ENCODE measurements around the gene GALNT8.
"Not testable (repeated sequence)": the region's sequence is repeated elsewhere in the genome, so short reads cannot be mapped to it uniquely, and the experiment has no call there.

The GALNT8 gene

DNA sequence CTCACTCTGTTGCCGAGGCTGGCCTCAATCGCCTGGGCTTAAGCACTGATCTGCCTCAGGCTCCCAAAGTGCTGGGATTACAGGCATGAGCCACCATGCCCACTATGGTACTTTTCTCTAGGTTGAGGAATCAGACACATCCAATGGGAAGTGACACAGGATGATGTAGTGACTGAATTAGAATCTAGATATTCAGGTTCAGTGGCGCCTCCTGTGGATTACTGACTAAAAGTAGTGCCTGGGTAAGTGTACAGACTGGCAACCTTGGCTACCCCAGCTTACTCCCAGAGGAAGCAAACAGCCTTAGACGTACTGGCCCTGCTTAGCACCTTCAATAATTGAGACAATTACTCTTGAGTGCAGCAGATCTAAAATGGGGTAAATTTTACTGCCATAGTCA lies 22.8 kb downstream of the GALNT8 start:
- Histone ChIP-seq H3K36me3 (ENCODE audit: insufficient read depth, low read length) (no peaks in the 10 kb centered on the region), H3K4me1 (ENCODE audit: control insufficient read depth, insufficient read depth, low read length, unreplicated experiment) (no peaks in the 10 kb centered on the region), H2AFZ (ENCODE audit: low read length, unreplicated experiment) (no peak overlapping the region), H3K79me2 (ENCODE audit: control insufficient read depth, insufficient read depth, low read length, unreplicated experiment) (no peaks in the 10 kb centered on the region), H3K27ac (ENCODE audit: low read depth, low read length) (no peak overlapping the region), H3K27me3 (ENCODE audit: insufficient read depth, low read length) (peaks cover 5% of the 10 kb centered on the region; the same call in 1 of the 2 replicates), H3K4me3 (ENCODE audit: low read depth, low read length) (no peak overlapping the region)

DNA sequence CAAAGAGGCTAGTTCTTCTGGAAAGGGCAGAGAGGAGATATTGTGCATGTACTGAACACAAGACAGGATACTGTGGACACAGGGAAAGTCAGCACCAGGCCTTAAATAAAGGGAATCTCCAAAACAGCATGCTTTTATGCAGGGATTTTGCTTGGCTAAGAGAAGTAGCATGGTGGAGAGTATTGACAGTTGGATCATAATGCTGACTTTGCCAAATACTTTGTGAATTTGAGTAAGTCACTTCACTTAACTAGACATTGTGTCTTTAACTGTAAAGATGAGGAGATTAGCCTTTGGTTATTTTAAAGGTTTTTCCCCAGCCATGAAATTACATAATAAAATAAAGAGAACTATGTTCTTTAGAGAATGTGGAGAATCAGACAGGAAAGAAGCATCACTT lies 24.5 kb downstream of the GALNT8 start:
- Histone ChIP-seq H3K27me3 (ENCODE audit: insufficient read depth, low read length) (no peaks in the 10 kb centered on the region; the same call in 1 of the 2 replicates), H3K36me3 (ENCODE audit: insufficient read depth, low read length) (no peaks in the 10 kb centered on the region), H3K79me2 (ENCODE audit: control insufficient read depth, insufficient read depth, low read length, unreplicated experiment) (no peaks in the 10 kb centered on the region), H3K4me1 (ENCODE audit: control insufficient read depth, insufficient read depth, low read length, unreplicated experiment) (no peaks in the 10 kb centered on the region), H3K27ac (ENCODE audit: low read depth, low read length) (no peak overlapping the region), H2AFZ (ENCODE audit: low read length, unreplicated experiment) (no peak overlapping the region), H3K4me3 (ENCODE audit: low read depth, low read length) (no peak overlapping the region)

DNA sequence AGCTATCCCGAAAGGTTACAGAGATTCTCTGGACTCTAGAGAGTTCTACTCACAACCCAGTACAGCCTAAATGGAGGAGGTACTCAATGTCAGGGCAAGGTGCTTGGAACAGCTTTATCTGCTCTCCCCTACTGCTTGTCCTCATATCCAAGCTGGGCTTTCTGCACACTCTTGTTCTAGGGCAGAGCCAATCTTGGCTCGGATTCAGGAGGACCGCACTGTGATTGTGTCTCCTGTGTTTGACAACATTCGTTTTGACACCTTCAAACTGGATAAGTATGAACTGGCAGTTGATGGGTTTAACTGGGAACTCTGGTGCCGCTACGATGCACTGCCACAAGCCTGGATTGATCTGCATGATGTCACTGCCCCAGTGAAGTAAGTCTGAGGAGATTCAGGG lies 25.0 kb downstream of the GALNT8 start:
- no peaks in the 10 kb centered on the region for H3K79me2 ChIP-seq (ENCODE audit: control insufficient read depth, insufficient read depth, low read length, unreplicated experiment)
- no peaks in the 10 kb centered on the region; the same call in 1 of the 2 replicates for H3K27me3 ChIP-seq (ENCODE audit: insufficient read depth, low read length)

DNA sequence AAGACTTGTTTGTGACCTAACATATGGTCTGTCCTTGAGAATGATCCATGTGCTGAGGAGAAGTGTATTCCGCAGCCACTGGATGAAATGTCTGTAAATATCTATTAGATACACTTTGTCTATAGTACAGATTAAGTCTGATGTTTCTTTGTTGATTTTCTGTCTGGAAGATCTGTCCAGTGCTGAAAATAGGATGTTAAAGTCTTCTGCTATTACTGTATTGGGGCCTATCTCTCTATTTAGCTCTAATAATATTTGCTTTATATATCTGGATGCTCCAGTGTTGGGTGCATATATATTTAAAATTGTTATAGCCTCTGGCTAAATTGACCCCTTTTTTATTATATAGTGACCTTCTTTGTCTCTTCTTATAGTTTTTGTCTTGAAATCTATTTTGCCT lies 31.5 kb downstream of the GALNT8 start:
- not testable (repeated sequence) for H3K79me2 ChIP-seq (ENCODE audit: control insufficient read depth, insufficient read depth, low read length, unreplicated experiment); H2AFZ ChIP-seq (ENCODE audit: low read length, unreplicated experiment); H3K4me3 ChIP-seq (ENCODE audit: low read depth, low read length); H3K27ac ChIP-seq (ENCODE audit: low read depth, low read length); H3K4me1 ChIP-seq (ENCODE audit: control insufficient read depth, insufficient read depth, low read length, unreplicated experiment); H3K36me3 ChIP-seq (ENCODE audit: insufficient read depth, low read length)
- H3K27me3 ChIP-seq (ENCODE audit: insufficient read depth, low read length), result peaks cover 13% of the 10 kb centered on the region

More for the DNA sequence above, 25.0 kb downstream of the GALNT8 start:
- Histone ChIP-seq H3K4me3 (ENCODE audit: low read depth, low read length) (no peak overlapping the region), H2AFZ (ENCODE audit: low read length, unreplicated experiment) (no peak overlapping the region), H3K4me1 (ENCODE audit: control insufficient read depth, insufficient read depth, low read length, unreplicated experiment) (no peaks in the 10 kb centered on the region), H3K27ac (ENCODE audit: low read depth, low read length) (no peak overlapping the region), H3K36me3 (ENCODE audit: insufficient read depth, low read length) (no peaks in the 10 kb centered on the region)

DNA sequence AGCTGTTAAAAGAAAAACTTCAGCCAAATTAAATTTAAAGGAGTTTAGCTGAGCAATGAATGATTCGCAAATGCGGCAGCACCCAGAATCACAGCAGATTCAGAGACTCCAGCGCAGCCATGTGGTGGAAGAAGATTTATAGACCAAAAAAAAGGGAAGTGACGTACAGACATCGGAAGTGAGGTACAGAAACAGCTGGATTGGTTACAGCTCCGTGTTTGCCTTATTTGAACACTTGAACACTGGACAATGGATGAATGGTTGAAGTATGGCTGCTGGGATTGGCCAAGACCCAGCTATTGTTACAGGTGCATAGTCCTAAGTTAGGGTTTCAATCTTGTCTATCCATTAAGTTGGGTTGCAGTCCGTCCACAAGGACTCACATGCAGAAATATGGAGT lies 42.6 kb downstream of the GALNT8 start:
- Histone ChIP-seq H3K36me3 (ENCODE audit: insufficient read depth, low read length) (no peaks in the 10 kb centered on the region), H3K79me2 (ENCODE audit: control insufficient read depth, insufficient read depth, low read length, unreplicated experiment) (no peaks in the 10 kb centered on the region), H2AFZ (ENCODE audit: low read length, unreplicated experiment) (no peak overlapping the region), H3K4me1 (ENCODE audit: control insufficient read depth, insufficient read depth, low read length, unreplicated experiment) (no peaks in the 10 kb centered on the region), H3K27ac (ENCODE audit: low read depth, low read length) (no peak overlapping the region), H3K4me3 (ENCODE audit: low read depth, low read length) (no peak overlapping the region), H3K27me3 (ENCODE audit: insufficient read depth, low read length) (peaks cover 33% of the 10 kb centered on the region)

DNA sequence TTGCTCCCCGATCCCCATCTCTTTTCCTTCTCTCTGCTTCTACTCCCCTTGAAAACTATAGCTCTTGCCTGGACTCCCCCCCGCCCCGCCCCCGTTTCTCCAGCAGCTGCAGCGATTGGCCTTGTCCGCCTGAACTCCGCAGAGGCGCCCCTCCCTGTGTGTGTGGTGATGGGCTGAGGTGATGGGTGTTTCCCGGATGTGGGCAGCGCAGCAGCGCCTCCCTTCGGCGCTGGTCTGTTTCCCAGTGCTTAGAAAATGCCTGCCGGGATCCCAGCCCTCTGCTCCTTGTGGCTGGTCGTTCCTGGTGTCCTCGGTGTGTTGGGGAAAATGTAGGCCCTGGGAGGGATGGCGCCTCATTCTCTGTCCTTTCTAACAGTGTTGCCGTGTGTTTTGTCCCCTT lies 43.3 kb downstream of the GALNT8 start:
- Histone ChIP-seq H3K4me3 (ENCODE audit: low read depth, low read length) (no peak overlapping the region), H3K27ac (ENCODE audit: low read depth, low read length) (no peak overlapping the region), H3K27me3 (ENCODE audit: insufficient read depth, low read length) (peaks cover 33% of the 10 kb centered on the region), H3K4me1 (ENCODE audit: control insufficient read depth, insufficient read depth, low read length, unreplicated experiment) (no peaks in the 10 kb centered on the region), H2AFZ (ENCODE audit: low read length, unreplicated experiment) (no peak overlapping the region), H3K36me3 (ENCODE audit: insufficient read depth, low read length) (no peaks in the 10 kb centered on the region), H3K79me2 (ENCODE audit: control insufficient read depth, insufficient read depth, low read length, unreplicated experiment) (no peaks in the 10 kb centered on the region)

DNA sequence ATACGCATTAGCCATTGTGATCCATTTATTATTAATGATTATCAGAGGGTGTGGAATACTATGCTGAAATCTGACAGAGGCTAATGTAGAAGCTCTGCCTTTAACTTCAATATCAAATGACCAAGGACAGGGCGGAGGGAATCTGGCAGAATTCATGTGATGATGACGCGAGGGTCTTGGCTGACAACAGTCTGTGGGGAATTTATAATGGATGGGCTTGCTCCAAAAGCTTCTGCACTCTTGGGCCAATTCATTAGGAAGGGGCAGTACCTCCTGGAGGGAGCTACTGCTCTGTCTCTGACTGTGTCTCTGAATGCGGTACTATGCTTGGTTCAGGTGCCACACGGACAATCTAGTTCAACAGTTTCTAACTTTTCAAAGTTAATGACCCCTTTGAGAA lies 46.2 kb downstream of the GALNT8 start:
- H3K27me3 ChIP-seq (ENCODE audit: insufficient read depth, low read length), result peaks cover 29% of the 10 kb centered on the region; the same call in 1 of the 2 replicates
- no peak overlapping the region for H3K27ac ChIP-seq (ENCODE audit: low read depth, low read length)
- H3K4me1 ChIP-seq (ENCODE audit: control insufficient read depth, insufficient read depth, low read length, unreplicated experiment), result no peaks in the 10 kb centered on the region
- H3K79me2 ChIP-seq (ENCODE audit: control insufficient read depth, insufficient read depth, low read length, unreplicated experiment), result no peaks in the 10 kb centered on the region
- H2AFZ ChIP-seq (ENCODE audit: low read length, unreplicated experiment), result no peak overlapping the region
- H3K36me3 ChIP-seq (ENCODE audit: insufficient read depth, low read length), result no peaks in the 10 kb centered on the region
- no peak overlapping the region for H3K4me3 ChIP-seq (ENCODE audit: low read depth, low read length)

DNA sequence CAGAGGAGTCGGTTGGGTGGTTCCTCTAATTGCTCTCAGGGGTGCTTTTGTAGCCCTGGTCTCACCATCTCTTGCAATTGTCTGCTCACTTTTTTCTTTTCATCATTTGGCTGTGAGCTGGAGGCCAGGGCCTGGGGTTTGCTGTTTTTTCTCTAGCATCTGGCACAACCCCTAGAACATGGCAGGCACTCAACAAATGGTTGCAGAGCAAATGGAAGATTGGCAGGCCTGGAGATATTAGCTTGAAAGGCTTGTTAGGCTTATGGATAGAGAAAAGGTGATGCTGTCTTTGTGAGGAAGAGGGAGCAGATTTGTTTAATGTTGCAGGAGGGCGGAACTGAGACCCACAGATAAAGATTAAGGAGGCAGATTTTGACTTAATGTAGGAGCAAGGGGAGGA lies 47.0 kb downstream of the GALNT8 start:
- H3K4me1 ChIP-seq (ENCODE audit: control insufficient read depth, insufficient read depth, low read length, unreplicated experiment), result no peaks in the 10 kb centered on the region
- no peak overlapping the region for H3K4me3 ChIP-seq (ENCODE audit: low read depth, low read length)
- peaks cover 22% of the 10 kb centered on the region; the same call in 1 of the 2 replicates for H3K27me3 ChIP-seq (ENCODE audit: insufficient read depth, low read length)
- H3K79me2 ChIP-seq (ENCODE audit: control insufficient read depth, insufficient read depth, low read length, unreplicated experiment), result no peaks in the 10 kb centered on the region
- no peak overlapping the region for H2AFZ ChIP-seq (ENCODE audit: low read length, unreplicated experiment)
- no peaks in the 10 kb centered on the region for H3K36me3 ChIP-seq (ENCODE audit: insufficient read depth, low read length)
- no peak overlapping the region for H3K27ac ChIP-seq (ENCODE audit: low read depth, low read length)

DNA sequence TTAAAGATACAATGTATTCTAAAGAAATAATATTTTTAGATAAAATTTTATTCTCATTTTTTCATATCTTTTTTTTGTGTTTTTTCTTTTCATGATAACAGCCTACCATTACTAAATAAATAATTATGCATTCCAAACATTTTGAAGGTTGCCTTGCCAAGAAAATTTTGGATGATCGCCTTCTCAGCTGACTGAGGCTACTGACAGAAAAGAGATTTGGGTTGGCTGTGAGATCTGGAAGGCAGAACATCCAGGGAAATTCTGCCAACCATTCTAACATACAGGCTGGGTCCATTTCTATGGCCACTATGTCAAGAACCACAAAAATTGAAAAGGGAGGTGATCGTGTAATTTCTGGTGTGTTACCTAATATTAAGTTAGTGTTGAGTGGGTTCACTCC lies 48.1 kb downstream of the GALNT8 start:
- Histone ChIP-seq H3K27me3 (ENCODE audit: insufficient read depth, low read length) (peaks cover 19% of the 10 kb centered on the region; the same call in 1 of the 2 replicates), H3K27ac (ENCODE audit: low read depth, low read length) (no peak overlapping the region), H3K4me1 (ENCODE audit: control insufficient read depth, insufficient read depth, low read length, unreplicated experiment) (no peaks in the 10 kb centered on the region), H2AFZ (ENCODE audit: low read length, unreplicated experiment) (no peak overlapping the region), H3K36me3 (ENCODE audit: insufficient read depth, low read length) (no peaks in the 10 kb centered on the region), H3K79me2 (ENCODE audit: control insufficient read depth, insufficient read depth, low read length, unreplicated experiment) (no peaks in the 10 kb centered on the region), H3K4me3 (ENCODE audit: low read depth, low read length) (no peak overlapping the region)

DNA sequence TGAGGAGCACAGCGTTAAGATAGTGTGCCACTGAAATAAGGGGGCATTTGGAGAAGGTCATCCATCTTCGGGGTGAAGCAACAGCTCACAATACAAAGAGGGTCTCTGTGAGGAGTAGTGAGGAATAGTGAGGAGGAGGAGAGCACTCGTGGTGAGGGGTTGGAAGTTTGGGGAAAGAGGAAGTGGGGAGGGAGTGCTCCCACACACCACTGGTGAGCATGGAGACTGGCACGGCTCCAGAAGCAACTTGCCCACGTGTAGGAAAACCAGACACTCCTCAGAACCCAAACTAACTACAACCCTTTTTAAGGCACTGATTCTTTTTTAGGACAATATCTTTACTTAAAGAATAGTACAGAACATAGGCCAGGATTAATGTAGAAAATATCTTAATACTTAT lies 48.9 kb downstream of the GALNT8 start:
- Histone ChIP-seq H3K79me2 (ENCODE audit: control insufficient read depth, insufficient read depth, low read length, unreplicated experiment) (no peaks in the 10 kb centered on the region), H3K4me1 (ENCODE audit: control insufficient read depth, insufficient read depth, low read length, unreplicated experiment) (no peaks in the 10 kb centered on the region), H3K4me3 (ENCODE audit: low read depth, low read length) (no peak overlapping the region), H3K27ac (ENCODE audit: low read depth, low read length) (no peak overlapping the region), H2AFZ (ENCODE audit: low read length, unreplicated experiment) (no peak overlapping the region), H3K36me3 (ENCODE audit: insufficient read depth, low read length) (no peaks in the 10 kb centered on the region), H3K27me3 (ENCODE audit: insufficient read depth, low read length) (peaks cover 19% of the 10 kb centered on the region; the same call in 1 of the 2 replicates)

DNA sequence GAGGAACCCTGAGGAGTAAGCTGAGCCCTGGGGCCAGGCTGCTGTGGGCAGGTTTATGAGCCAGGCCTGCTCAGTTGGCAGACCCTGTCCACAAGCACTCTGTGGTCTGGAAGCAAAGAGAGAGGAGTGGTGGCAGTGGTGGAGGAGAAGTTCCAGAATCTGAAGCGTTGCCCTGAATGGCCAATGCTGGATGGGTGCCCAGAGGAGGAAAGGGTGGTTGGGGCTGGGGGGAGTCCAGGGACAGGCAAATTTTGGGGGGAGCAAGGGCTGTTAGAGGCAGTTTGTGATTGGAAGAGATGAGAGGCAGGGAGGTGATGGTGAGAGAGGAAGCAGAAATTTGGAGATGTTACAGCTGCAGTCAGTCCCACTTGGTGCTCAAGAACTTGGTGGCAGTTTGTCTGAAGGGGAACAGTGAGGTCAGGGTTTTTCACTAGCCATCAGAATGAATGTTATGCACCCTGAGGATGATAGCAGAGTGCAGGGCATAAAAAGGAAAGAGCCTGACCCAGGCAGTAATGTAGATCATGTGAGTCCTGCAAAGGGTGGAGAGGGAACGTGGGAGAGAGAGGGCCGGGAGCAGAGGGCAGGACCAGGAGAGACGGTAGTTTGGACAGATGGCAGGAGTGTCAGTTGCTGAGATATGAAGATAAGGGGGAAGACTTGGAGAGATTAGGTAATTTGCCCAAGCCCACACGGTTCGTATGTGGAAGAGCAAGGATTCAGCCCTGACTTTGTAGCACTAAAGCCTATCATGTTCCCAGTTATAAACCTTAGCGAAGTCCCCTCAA lies 51.2 kb downstream of the GALNT8 start:
- Histone ChIP-seq H2AFZ (ENCODE audit: low read length, unreplicated experiment) (no peak overlapping the region), H3K27me3 (ENCODE audit: insufficient read depth, low read length) (peaks cover 17% of the 10 kb centered on the region; the same call in 1 of the 2 replicates), H3K4me3 (ENCODE audit: low read depth, low read length) (no peak overlapping the region), H3K27ac (ENCODE audit: low read depth, low read length) (no peak overlapping the region), H3K4me1 (ENCODE audit: control insufficient read depth, insufficient read depth, low read length, unreplicated experiment) (no peaks in the 10 kb centered on the region), H3K79me2 (ENCODE audit: control insufficient read depth, insufficient read depth, low read length, unreplicated experiment) (no peaks in the 10 kb centered on the region), H3K36me3 (ENCODE audit: insufficient read depth, low read length) (no peaks in the 10 kb centered on the region)

All from ACC112 (cell line).